ENCODE data around the gene FOLR2.

Gene FOLR2

DNA sequence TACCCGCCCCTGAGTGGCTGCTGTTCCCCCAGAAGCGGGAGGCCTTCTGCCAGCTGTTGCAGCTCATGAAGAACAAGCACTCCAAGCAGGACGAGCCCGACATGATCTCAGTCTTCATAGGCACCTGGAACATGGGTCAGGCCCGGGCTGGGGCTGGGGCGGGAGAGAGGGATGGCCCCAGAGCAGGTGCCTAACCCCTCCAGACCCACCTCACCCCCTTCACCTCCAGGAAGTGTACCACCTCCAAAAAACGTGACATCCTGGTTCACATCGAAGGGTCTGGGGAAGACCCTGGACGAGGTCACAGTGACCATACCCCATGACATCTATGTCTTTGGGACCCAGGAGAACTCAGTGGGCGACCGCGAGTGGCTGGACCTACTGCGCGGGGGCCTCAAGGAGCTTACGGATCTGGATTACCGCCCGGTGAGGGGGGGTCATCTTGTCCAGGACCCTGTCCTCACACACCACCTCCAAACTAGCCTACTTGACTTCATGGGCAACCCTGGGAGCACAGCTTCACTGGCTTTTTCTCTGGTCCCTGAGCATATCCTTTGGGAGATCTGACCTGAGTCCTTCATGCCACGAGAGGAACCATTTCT lies 14.3 kb downstream of the FOLR2 start:
- DNase-seq = no peak

DNA sequence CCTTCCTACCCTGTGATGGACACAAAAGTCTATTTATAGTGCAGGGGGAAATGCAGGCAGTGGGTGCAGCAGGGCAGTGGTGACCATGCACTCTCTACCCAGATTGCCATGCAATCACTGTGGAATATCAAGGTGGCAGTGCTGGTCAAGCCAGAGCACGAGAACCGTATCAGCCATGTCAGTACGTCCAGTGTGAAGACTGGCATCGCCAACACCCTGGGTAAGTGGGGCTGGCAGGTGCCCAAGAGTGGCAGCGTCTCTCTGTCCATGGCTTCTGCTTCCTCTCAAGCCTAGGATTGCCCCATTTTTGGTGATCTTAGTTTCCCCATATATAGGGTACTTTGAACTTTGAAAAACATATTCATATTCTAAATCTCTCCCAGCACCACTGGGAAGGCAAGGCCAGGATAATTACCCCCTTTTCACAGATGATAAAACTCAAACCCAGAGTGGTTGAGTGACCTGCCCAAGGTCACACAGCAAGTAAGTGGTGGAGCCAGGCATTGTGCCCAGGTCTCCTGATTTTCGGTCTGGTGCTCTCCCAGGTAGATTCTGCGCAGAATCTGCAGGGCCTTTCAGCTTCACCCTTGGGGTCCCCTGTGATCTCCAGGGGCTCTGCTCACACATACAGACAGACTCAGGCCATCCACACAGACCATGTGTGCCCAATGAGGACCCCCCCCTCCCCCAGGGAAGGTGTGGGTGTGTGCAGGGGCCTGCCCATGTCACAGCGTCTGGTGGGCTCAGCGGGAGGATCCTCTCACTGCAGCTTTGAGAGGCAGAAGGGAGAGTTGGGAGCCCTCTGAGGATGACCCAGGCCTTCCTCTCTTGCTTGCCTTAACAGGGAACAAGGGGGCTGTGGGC lies 15.0 kb downstream of the FOLR2 start:
- DNase-seq = no peak

DNA sequence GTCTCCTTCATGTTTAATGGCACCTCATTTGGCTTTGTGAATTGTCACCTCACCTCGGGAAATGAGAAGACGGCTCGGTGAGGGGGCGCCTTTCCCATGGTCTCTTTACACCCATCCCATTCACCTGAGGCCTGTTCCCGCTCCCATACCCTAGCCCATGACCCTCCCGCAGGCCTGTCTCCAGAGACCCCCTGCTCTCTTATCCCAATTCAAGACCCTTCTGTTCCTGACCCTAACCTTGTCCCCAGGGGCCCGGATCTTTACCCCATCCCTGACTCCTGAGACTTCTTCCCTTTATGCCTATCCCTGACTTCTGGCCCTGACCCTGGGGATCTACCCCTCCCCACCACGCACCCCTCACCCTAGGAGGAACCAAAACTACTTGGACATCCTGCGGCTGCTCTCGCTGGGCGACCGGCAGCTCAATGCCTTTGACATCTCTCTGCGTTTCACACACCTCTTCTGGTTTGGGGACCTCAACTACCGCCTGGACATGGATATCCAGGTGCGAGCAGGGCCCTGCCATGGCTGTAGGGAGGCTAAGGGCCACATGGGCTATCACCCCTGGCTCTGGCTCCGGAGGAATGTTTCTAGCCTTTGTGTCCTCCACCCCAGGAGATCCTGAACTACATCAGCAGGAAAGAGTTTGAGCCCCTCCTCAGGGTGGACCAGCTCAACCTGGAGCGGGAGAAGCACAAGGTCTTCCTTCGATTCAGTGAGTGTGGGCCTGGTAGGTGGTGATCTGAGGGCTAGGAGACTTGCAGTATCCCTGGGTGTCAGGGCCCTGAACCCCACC lies 15.9 kb downstream of the FOLR2 start:
- no peak for DNase-seq

DNA sequence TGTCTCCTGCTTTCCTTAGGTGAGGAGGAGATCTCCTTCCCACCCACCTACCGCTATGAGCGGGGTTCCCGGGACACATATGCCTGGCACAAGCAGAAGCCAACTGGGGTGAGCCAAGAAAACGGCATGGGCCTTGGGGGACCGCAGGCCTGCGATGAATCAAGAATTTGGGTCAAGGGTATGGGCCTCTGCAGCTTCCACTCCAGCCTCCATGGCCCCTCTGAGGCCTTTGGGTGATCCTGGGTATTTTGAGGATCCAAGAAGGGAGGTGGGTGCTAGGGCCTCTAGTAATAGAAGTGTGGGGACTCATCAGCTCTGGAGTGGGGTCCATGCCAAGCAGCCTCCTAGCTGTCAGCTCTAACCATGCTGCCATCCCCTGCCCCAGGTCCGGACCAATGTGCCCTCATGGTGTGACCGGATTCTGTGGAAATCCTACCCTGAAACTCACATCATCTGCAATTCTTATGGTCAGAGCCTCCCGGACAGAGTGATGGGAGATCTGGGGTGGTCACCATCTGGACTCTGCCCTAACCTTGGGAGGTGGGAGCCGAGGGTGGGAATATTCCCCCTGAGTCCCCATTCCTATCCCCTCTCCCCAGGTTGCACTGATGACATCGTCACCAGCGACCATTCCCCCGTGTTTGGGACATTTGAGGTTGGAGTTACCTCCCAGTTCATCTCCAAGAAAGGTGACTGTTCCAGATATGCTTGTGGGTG lies 16.6 kb downstream of the FOLR2 start:
- DNase-seq = no peak

DNA sequence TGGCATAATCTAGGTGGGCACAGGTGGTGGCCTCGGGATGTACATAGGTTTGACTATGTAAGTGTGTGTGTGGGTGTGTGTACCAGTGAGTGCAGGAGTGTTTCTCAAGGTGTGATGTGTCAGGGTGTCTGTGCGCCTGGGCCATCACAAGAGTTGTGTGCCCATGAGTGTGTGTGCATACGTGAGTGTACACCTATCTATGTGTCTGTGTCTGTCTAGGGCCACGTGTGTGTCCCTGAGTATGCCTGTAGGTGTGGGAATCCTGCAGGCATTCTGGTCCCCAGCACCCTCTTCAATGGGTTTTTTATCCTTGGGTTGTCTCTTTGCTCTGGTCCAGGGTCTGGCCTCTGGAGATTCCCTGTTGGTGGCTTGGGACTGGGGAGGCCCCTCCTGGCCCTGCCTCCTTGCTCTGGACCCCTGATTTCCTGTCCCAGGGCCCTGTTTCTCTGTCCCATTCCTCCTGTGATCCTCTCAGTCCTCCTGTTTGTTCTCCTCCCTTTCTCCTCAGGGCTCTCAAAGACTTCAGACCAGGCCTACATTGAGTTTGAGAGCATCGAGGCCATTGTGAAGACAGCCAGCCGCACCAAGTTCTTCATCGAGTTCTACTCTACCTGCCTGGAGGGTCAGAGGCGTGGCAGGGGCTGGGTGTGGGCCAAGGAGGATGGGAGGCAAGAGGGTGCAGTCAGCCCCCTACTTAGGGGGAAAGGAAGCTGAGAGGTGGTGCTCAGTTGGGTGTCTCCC lies 17.3 kb downstream of the FOLR2 start:
- DNase-seq = no peak

DNA sequence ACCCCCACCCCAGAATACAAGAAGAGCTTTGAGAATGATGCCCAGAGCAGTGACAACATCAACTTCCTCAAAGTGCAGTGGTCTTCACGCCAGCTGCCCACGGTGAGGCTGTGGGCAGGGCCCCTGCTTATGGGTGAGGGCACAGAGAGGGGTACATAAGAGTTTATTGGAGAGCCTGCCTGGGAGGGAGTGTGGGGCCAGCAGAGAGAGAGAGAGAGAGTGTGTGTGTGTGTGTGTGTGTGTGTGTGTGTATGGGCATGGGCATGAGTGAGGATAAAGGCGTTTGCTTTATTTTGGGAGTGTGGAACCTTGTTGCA lies 17.9 kb downstream of the FOLR2 start:
- DNase-seq = no peak

DNA sequence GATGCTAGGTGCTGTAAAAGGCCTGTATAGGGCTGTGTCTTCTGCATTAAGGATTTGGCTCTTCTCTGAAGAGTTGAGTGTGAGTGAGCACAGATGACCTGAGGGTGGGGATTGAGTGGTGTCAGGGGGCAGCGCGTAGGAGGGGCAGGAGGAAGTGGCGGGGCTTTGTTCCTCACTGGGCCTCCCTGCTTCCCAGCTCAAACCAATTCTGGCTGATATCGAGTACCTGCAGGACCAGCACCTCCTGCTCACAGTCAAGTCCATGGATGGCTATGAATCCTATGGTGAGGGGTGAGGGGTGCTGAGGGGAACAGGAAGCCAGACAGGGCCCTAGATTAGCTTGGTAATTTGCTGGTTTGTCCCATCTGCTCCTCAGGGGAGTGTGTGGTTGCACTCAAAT lies 18.3 kb downstream of the FOLR2 start:
- DNase-seq = no peak

DNA sequence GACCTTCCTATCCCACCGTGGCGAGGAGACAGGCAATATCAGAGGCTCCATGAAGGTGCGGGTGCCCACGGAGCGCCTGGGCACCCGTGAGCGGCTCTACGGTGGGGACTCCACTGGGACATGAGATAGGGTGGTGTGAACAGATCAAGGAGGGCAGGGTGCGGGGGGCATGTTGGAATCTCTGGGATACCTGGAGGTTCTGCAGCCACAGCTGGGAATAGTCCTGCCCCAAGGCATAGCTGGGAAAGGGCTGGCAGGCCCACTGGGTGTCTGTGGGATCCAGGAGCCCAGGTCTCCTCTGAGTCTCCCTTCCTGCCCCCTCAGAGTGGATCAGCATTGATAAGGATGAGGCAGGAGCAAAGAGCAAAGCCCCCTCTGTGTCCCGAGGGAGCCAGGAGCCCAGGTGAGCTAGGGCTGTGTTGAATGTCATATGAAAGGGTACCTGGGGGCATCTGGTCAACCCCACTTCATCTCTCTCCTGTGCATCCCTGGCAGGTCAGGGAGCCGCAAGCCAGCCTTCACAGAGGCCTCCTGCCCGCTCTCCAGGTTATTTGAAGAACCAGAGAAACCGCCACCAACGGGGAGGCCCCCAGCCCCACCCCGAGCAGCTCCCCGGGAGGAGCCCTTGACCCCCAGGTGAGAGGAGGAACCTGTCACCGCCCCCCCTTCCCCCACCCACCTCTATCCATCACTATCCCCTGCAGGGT lies 18.9 kb downstream of the FOLR2 start:
- DNase-seq = no peak

DNA sequence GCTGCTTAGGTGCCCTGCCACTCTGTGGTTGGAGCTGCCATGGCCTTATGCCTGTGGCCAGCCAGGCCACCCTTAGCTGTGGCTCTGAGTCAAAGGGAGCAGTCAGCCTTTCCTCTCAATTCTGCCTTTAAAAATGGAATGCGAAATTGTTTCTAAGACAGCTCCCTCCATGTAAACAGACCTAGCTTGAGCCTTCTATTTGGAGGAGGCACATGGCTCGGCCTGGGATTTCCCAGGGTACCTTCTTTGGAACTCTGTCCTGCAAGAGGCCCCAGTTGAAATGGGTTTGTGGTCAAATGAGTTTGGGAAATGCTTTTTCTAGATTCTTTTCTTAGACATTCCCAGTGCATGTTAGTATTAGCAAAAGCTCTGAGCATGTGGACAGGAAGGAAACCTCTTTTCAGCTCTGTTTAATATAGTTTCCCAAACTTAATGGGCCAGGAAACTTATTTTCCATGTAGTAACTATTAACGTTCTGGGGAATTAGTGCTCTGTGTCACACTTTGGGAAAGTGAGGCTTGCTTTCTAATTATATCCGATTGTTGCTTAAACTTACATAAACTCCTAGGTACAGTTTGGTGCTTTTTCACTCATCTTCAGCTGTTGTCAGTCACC lies 19.6 kb downstream of the FOLR2 start:
- DNase-seq = no peak

DNA sequence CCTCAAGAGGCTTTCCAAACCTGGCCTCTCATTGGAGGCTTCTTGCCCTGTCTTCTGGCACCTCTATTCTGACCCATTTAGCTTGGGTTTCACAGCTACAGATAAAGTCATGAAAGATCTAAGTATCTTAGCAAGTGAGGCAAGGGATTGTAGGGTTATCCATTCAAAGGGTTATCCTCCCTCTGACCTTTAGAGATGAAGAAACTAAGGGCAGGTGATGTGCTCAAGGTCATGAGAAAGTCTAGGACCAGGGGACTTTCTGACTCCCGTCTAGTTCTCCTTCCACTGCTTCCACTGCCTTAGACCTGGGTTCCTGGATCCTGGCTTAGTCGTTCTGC lies 20.1 kb downstream of the FOLR2 start:
- DNase-seq = no peak

DNA sequence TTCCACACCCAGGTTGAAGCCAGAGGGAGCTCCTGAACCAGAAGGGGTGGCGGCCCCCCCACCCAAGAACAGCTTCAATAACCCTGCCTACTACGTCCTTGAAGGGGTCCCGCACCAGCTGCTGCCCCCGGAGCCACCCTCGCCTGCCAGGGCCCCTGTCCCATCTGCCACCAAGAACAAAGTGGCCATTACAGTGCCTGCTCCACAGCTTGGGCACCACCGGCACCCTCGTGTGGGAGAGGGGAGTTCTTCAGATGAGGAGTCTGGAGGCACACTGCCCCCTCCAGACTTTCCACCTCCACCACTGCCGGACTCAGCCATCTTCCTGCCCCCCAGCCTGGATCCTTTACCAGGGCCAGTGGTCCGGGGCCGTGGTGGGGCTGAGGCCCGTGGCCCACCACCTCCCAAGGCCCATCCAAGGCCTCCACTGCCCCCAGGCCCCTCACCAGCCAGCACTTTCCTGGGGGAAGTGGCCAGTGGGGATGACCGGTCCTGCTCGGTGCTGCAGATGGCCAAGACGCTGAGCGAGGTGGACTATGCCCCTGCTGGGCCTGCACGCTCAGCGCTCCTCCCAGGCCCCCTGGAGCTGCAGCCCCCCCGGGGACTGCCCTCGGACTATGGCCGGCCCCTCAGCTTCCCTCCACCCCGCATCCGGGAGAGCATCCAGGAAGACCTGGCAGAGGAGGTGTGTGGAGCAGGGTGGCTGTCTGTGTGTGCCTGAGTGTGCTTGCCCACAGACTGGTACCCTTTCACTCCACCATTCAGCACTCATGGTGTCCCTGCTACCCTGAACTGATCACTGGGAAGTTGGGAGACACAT lies 20.7 kb downstream of the FOLR2 start:
- DNase-seq = no peak

DNA sequence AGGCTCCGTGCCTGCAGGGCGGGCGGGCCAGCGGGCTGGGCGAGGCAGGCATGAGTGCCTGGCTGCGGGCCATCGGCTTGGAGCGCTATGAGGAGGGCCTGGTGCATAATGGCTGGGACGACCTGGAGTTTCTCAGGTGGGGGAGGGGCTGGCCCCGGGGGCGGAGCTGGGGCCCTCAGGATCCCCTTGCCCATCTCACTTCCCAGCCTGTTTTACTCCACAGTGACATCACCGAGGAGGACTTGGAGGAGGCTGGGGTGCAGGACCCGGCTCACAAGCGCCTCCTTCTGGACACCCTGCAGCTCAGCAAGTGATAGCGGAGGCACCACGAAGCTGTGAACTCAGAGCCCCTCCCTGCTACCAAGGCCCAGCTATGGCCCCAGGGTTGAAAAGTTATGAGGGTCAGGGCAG lies 21.5 kb downstream of the FOLR2 start:
- no peak for DNase-seq

DNA sequence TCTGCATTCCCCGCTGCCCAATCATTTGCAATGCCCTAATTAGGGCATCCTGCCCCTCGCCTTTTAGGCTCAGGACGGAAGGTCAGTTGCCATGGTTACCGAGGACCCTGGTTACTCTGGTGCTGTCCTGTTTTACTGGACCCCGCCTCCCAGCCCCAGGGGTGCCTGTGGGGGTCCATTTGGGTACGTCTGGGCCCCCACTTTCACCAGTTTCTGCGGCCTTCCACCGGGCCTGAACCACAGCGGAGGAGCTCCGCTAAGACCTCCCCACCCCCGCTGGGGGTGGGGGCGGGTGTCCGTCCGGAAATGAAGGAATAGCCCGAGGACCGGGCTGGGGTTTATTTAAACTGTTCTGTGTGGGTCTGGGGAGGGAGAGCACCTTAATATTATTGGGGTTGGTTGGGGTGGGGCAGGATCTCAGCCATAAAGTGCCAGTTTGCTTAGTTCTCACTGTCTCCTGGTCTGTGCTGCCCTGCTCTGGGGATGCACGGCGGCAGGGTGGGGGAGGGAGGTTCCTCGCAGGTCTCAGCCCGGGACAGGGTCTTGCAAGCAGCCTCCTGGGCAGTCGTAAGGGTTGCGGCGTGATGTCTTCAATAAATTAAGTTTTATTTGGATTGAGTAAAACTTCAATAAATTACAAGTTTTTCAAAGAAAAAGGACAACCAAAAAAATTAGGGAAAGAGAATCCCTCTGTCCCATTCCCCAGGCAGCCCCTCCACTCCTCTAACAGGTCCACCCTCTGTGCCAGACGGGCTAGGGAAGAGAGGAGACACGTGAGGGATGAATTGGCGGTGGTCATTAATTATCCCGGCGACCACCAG lies 22.1 kb downstream of the FOLR2 start:
- no peak for DNase-seq

DNA sequence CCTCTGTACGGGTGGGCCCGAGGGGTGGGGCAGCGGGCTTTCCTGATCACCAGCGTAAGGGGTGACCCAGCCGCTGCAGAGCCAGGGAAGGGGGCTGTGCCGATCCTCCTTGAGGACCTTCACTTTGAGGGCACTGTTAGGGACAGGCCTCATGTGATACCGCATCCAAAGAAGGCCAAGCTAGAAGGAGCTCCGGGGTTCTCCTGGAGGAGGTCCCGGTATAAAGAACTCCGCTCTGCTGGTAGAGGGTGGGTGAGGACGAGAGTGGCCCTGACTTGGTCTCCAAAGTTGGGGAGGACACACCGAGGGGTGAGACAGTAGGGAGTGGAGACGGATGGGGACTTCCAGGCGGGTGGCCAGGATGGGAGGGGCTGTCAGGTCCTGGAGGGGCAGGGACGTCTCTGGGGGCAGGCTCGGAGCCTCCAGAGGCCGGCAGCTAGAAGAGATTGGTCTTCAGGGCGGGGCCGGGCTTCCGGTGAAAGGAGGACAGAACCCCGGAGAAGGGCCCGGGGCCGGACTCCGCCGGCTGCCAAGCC lies 22.8 kb downstream of the FOLR2 start:
- no peak for DNase-seq

DNA sequence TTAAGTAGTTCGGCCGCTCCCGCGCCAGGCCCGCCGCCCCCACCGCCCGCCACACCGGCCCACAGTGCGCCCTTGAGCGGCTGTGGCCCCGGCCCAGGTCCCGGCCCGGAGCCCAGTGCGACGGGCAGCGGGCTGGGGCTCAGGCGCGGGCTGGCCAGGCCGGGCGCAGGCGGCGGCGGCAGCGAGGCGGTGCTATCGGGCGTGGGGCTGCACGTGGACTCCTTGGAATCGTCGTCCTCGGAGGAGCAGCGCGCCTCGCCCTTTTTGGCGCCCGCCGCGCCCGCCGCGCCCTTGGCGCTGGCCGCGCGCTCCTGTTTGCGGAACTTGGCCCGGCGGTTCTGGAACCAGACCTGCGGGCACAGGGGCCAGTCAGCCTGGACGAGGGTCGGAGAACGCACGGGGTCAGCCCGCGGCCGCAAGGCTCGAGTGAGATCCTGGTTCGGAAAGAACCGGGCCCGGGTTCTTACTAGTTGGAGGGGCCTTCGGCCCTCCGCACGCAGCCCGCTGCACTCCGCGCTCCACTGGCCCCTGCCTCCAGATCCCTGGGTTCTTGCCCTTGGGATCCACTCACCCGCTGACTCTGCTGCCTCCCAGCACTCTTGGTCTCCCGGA lies 23.4 kb downstream of the FOLR2 start:
- DNase-seq = no peak

DNA sequence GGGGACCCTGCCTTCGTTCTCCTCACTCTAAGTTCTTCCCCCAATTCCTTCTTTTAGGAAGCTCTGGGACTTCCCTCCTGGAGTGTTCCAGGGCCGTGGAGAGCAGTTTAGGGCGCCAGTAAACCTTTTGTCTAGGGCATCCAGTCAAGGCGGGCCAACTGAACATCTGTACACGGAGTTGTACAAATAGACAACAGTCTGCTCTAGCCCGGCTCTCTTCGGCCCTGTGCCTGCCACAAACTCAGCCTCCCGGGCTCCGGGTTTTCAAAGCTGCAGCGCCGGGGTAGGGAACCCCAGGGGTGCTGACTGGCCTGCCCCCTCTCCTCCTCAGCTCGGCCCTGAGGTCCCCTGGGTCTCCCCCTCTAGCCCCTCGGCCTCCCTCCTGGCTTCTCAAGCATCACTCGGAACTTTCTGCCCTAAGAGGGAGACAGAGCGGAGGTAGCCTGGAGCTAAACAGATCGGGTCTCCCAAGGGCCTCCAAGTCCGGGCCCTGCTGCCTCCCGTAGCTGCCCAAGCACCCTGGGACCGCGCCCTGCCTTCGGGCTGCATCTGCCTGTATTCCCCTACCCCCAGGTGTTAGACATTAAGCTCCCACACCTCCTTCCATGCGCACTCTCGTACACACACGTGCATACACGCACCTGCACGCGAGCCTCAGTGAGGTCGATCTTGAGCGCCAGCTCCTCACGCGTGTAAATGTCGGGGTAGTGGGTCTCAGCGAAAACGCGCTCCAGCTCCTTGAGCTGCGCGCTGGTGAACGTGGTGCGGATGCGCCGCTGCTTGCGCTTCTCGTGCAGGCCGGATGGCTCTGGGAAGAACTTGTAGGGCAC lies 24.1 kb downstream of the FOLR2 start:
- no peak for DNase-seq

DNA sequence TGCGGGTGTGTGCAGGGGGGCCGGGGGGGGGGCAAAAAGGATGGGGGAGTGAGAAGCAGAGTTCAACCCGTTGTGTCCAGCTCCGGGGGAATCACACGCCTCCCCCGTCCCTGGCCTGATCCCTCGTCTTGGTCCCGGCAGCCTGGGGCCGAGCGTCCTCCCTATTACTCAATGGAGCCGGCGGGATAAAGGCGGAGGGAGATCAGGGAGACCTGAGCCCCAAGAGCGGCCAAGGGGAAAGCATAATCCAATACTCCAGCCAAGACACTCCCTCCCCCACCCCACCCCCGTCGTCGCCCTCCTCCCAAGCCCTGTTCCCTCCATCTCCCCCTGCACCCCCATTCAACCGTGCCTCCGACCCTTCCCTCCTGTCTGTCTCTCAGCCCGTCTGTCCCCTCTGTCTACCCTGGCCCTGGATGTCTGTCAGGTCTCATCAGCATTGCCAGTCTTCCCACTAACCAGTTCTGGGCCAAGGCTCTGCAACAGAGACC lies 24.7 kb downstream of the FOLR2 start:
- no peak for DNase-seq

DNA sequence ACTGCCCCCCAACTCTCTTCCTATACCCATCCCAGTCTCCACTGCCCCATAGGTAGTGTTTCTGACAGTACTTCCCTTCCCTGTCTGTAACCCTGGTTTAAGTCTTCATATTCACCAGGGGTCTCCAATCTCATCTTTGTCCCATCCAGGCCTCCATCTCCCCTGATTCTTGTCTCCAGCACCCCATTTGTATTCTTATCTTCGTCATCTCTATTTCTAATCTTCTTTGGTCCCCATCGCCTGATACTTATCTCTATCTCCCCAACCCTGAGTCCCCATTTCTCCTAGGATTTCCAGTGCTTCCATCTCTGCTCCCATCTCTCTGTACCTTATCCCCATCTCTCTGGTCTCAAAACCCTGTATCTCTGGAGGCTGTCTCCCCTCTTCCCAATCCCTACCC lies 25.5 kb downstream of the FOLR2 start:
- DNase-seq = no peak

Data from COR-L47 (cell line).